Breast epithelium (tissue), 4 donors: ENCODE measurements around the gene KCNG2. TPM values are rescaled to one million over a fixed set of nuclear protein-coding genes. Genes with fewer than 3 reads are reported as not detected.

Source experiments
- DNase-seq, 2 donors: peaks; one replicate each; pipeline ENCODE4 v3.0.0-alpha.2; 2019; ENCODE audit warnings: low spot score in 2 of 2
- H3K27ac ChIP-seq, 2 donors: fragments of 200-600 bp; sonication (generic) in 1 of 2; one replicate each; pipeline ENCODE4 v1.5.1; 2016 to 2019; ENCODE audit warnings: mild to moderate bottlenecking in 1 of 2
- H3K27me3 ChIP-seq, 2 donors: fragments of 200-600 bp; sonication (generic) in 1 of 2; one replicate each; pipeline versions ENCODE4 v1.5.1 to v1.6.0; 2017 to 2019; ENCODE audit warnings: control low read depth in 1 of 2, mild to moderate bottlenecking in 1 of 2
- H3K36me3 ChIP-seq: fragments of 200-600 bp; one replicate; pipeline ENCODE4 v1.5.1; 2019
- H3K4me1 ChIP-seq, 2 donors: fragments of 200-600 bp; sonication (generic); one replicate each; pipeline ENCODE4 v1.5.1; 2016 to 2019; ENCODE audit warnings: control low read depth in 1 of 2
- H3K4me3 ChIP-seq, 3 donors: fragments of 200-600 bp; sonication (generic); 1 replicate in 2 of 3; 2 replicates in 1 of 3; pipeline ENCODE4 v1.5.1; 2016 to 2019; ENCODE audit warnings: mild to moderate bottlenecking in 3 of 3, moderate library complexity in 2 of 3
- H3K9me3 ChIP-seq, 2 donors: fragments of 200-600 bp; sonication (generic) in 1 of 2; one replicate each; pipeline ENCODE4 v1.5.1; 2016 to 2019; ENCODE audit warnings: control low read depth in 1 of 2
- POLR2A ChIP-seq: fragments of 450-650 bp; IDR thresholded peaks from one replicate; pipeline ENCODE4 v1.6.1; 2016; ENCODE audit warnings: antibody characterized with exemption, mild to moderate bottlenecking, moderate library complexity
- POLR2AphosphoS5 ChIP-seq, 3 donors: sonication (generic); formaldehyde crosslinking; IDR thresholded peaks; one replicate each; pipeline ENCODE4 v1.6.1; 2017; ENCODE audit warnings: antibody characterized with exemption in 3 of 3
- intact Hi-C: fragments of 100-400 bp; cut with DNase I; formaldehyde crosslinking; loops from one replicate; pipeline ENCODE4 v1.15.1; 2023; ENCODE audit warnings: low total_unique reads
- total RNA-seq, 3 donors: library from RNA; depleted of rRNA; stranded (reverse); fragments of >200 nt; gene quantifications; one replicate each; pipeline ENCODE4 v1.1.0, GENCODE V29; 2016
- TF ChIP-seq, protein P1 (sequence below), 3 donors: fragments of 450-650 bp; IDR thresholded peaks; one replicate each; pipeline ENCODE4 v1.5.1; 2016 to 2017; ENCODE audit warnings: antibody characterized with exemption in 3 of 3, mild to moderate bottlenecking in 3 of 3, moderate library complexity in 3 of 3

KCNG2 gene
- total RNA-seq, 3 donors from 2014 or later = 0.32 to 1.6 (median 0.66) TPM

DNA sequence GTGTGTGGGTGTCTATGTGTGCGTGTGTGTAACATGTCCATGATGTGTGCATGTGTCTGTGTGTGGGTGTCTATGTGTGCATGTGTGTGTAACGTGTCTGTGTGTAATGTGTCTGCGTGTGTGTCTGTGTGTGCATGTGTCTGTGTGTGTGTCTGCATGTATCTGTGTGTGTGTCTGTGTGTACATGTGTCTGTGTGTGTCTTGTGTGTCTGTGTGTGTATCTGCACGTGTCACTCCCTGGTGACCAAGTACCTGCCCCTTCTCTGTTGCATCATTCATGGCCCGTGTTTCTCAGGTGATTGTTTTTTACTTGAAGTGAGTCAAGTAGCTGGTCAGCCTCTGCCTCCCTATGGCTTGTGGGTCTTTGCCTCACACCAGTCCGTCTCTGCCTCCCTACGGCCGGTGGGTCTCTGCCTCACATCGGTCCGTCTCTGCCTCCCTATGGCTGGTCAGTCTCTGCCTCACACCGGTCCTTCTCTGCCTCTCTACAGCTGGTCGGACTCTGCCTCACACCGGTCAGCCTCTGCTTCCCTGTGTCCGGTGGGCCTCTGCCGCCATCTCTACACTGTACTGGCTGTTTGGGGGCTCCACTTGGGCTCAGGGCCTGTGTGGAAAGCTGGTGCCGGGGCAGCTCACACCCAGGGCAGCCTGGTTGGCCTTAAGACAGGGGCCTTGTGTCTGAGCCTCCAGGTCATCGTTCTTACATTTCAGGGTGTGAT, 31.6 kb downstream of the KCNG2 start:
- TF ChIP-seq, protein P1, sequence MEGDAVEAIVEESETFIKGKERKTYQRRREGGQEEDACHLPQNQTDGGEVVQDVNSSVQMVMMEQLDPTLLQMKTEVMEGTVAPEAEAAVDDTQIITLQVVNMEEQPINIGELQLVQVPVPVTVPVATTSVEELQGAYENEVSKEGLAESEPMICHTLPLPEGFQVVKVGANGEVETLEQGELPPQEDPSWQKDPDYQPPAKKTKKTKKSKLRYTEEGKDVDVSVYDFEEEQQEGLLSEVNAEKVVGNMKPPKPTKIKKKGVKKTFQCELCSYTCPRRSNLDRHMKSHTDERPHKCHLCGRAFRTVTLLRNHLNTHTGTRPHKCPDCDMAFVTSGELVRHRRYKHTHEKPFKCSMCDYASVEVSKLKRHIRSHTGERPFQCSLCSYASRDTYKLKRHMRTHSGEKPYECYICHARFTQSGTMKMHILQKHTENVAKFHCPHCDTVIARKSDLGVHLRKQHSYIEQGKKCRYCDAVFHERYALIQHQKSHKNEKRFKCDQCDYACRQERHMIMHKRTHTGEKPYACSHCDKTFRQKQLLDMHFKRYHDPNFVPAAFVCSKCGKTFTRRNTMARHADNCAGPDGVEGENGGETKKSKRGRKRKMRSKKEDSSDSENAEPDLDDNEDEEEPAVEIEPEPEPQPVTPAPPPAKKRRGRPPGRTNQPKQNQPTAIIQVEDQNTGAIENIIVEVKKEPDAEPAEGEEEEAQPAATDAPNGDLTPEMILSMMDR (IDR thresholded peaks at IDR 0.05) = no peak
- TF ChIP-seq POLR2AphosphoS5 (IDR thresholded peaks at IDR 0.05) (no peak), POLR2A (no peak)
- H3K4me3 ChIP-seq = no peak overlapping the region
- DNase-seq = no peak
- H3K27ac ChIP-seq = no peak overlapping the region
- H3K4me1 ChIP-seq = no peaks in the 10 kb centered on the region
- intact Hi-C loops = no loop called here
- no peaks in the 10 kb centered on the region for H3K36me3 ChIP-seq
- H3K27me3 ChIP-seq = peaks cover 0 to 9% of the 10 kb centered on the region in 2 donors
- H3K9me3 ChIP-seq = no peaks in the 10 kb centered on the region

DNA sequence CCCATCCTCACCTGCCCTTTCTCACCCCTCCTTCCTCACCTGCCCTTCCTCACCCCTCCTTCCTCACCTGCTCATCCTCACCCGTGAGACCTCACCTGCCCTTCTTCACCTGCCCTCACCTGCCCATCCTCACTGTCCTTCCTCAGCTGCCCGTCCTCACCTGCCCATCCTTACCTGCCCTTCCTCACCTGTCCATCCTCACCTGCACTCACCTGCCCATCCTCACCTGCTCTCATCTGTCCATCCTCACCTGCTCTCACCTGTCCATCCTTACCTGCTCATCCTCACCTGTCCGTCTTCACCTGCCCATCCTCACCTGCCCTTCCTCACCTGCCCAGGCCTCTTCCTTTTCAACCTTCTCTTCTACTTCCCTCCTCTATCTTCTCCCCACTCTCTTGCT, 34.4 kb downstream of the KCNG2 start:
- no peak overlapping the region for H3K27ac ChIP-seq
- H3K27me3 ChIP-seq = peaks cover 0 to 14% of the 10 kb centered on the region in 2 donors
- TF ChIP-seq, protein P1 (IDR thresholded peaks at IDR 0.05) = no peak
- no peak for TF ChIP-seq POLR2A
- TF ChIP-seq POLR2AphosphoS5 (IDR thresholded peaks at IDR 0.05) = no peak
- H3K36me3 ChIP-seq = no peaks in the 10 kb centered on the region
- no peak overlapping the region for H3K4me3 ChIP-seq
- intact Hi-C loops = no loop called here
- no peaks in the 10 kb centered on the region for H3K9me3 ChIP-seq
- no peaks in the 10 kb centered on the region for H3K4me1 ChIP-seq
- DNase-seq = no peak

DNA sequence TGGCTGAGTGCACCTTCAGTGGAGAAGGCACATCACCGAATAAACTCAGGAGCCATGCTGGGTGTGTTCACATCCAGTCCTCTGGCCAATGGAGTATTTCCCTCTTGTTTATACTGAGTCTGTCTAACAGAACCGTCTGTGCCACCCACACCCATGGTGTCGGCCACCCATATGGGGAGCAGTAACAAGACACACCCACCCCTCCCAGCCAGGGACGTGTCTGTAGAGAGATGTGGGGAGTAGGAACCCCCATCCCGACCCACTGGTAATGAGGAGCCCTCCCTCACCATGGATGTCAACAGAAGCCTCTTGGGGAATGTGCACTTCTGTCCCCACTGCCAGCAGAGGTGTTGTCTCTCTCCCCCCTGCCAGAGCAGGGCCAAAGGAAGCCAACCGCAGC, 37.1 kb downstream of the KCNG2 start:
- H3K4me3 ChIP-seq = no peak overlapping the region
- no peaks in the 10 kb centered on the region for H3K9me3 ChIP-seq
- H3K4me1 ChIP-seq = no peaks in the 10 kb centered on the region
- H3K27ac ChIP-seq = no peak overlapping the region
- no peaks in the 10 kb centered on the region for H3K36me3 ChIP-seq
- peaks cover 0 to 14% of the 10 kb centered on the region in 2 donors for H3K27me3 ChIP-seq
- intact Hi-C loops = no loop called here
- TF ChIP-seq, protein P1 (IDR thresholded peaks at IDR 0.05) = no peak
- TF ChIP-seq POLR2A (no peak), POLR2AphosphoS5 (IDR thresholded peaks at IDR 0.05) (no peak)
- no peak for DNase-seq

DNA sequence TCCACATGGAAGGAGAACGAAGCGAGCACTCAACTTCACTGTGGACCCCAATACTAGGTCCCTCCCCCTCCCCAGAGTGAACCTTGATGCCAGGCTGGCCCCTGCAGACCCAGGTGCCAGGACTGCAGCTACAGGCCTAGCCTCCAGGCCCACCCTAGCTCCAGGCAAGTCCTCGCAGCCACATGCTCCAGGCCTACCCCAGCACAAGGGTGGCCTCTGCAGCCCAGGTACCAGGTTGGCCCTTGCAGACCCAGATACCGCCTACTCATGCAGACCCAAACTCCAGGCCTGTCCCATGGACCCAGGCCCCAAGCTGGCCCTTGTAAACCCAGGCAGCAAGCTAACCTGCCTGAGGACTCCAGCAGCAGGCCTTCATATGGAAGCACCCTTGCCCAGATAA, 44.2 kb downstream of the KCNG2 start:
- no peak for DNase-seq
- no peaks in the 10 kb centered on the region for H3K27me3 ChIP-seq
- H3K9me3 ChIP-seq = peaks cover 7 to 20% of the 10 kb centered on the region in 2 donors
- H3K27ac ChIP-seq = no peak overlapping the region
- no peaks in the 10 kb centered on the region for H3K36me3 ChIP-seq
- no peaks in the 10 kb centered on the region for H3K4me1 ChIP-seq
- H3K4me3 ChIP-seq = no peak overlapping the region
- intact Hi-C loops = no loop called here
- TF ChIP-seq POLR2A = no peak
- no peak for TF ChIP-seq POLR2AphosphoS5 (IDR thresholded peaks at IDR 0.05)
- TF ChIP-seq, protein P1 (IDR thresholded peaks at IDR 0.05) = no peak

DNA sequence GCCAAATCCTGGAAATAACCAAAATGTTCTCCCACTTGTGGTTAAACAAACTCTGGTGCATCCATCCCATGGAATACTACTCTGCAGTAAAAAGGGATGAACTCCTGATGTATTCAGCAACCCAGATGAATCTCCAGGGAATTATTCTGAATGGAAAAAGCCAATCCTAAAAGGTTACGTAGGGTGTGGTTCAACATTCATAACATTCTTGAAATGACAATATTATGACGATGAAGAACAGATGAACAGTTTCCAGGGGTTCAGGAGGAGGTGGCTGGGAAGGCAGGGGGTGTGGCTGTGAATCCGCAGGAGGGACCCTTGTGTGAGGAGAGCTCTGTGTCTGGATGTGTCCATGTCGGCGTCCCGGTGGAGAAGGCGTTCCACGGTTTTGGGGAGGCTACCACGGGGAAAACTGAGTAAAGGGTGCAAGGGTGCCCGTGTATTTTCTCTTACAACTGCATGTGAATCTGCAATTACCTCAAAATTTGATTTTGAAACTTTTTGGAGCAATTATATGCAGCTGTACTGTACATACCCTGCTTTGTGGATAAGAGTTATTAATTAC, 47.3 kb downstream of the KCNG2 start:
- Histone ChIP-seq H3K4me3 (no peak overlapping the region), H3K36me3 (no peaks in the 10 kb centered on the region), H3K4me1 (no peaks in the 10 kb centered on the region), H3K27ac (no peak overlapping the region), H3K27me3 (no peaks in the 10 kb centered on the region), H3K9me3 (peaks cover 19 to 20% of the 10 kb centered on the region in 2 donors)
- no peak for TF ChIP-seq POLR2AphosphoS5 (IDR thresholded peaks at IDR 0.05)
- TF ChIP-seq, protein P1 (IDR thresholded peaks at IDR 0.05) = no peak
- TF ChIP-seq POLR2A = no peak
- DNase-seq = no peak
- intact Hi-C loops = no loop called here
